Caco-2 (cell line): ENCODE measurements around the gene EPS8L3. TPM values are rescaled to one million over a fixed set of nuclear protein-coding genes. Genes with fewer than 3 reads are reported as not detected.
"Not testable (repeated sequence)": the region's sequence is repeated elsewhere in the genome, so short reads cannot be mapped to it uniquely, and the experiment has no call there.

Source experiments
- BruUV-seq: library from RNA; stranded (reverse); fragments of 400-500 nt; replicated peaks from 2 replicates; lab custom pipeline; 2021; lab: Mats Ljungman, UMichigan
- CTCF ChIA-PET: fragments of 300-600 bp; sonication (Branson Sonifier 250); formaldehyde crosslinking; loops from one replicate; lab custom pipeline; 2022; ENCODE audit warnings: antibody characterized with exemption; lab: Charles Lee
- POLR2A ChIA-PET: fragments of 300-600 bp; sonication (Branson Sonifier 250); formaldehyde crosslinking; loops from one replicate; lab custom pipeline; 2022; ENCODE audit warnings: antibody characterized with exemption; lab: Charles Lee
- DNase-seq, 2 experiments: peaks; one replicate each; pipeline versions ENCODE4 v3.0.0 to v3.0.0-alpha.2; 2020 to 2022
- H3K27me3 ChIP-seq: replicated peaks from 2 replicates; pipeline ENCODE4 v1.6.0; 2011; ENCODE audit warnings: low read length; ENCODE audit not compliant: control insufficient read depth, insufficient read depth
- H3K36me3 ChIP-seq: 2 replicates; pipeline ENCODE4 v1.5.1; 2011; ENCODE audit warnings: low read length; ENCODE audit not compliant: control insufficient read depth, insufficient read depth
- H3K4me1 ChIP-seq: fragments of 250-450 bp; sonication (Bioruptor Pico); 2 replicates; pipeline ENCODE4 v1.5.1; 2020; ENCODE audit warnings: mild to moderate bottlenecking
- H3K4me3 ChIP-seq: 2 replicates; pipeline ENCODE4 v1.5.1; 2011; ENCODE audit warnings: low read depth, mild to moderate bottlenecking, control low read depth, low read length
- H3K9me3 ChIP-seq: fragments of 250-450 bp; sonication (Bioruptor Pico); 2 replicates; pipeline ENCODE4 v1.5.1; 2020; ENCODE audit warnings: mild to moderate bottlenecking, moderate library complexity
- H3K27ac Mint-ChIP-seq: one replicate; pipeline ENCODE4 v1.8.0; 2022; ENCODE audit warnings: mixed read lengths; ENCODE audit not compliant: unreplicated experiment
- H3K27me3 Mint-ChIP-seq: one replicate; pipeline ENCODE4 v1.8.0; 2022; ENCODE audit warnings: mixed read lengths; ENCODE audit not compliant: insufficient read depth, unreplicated experiment
- H3K36me3 Mint-ChIP-seq: one replicate; pipeline ENCODE4 v1.8.0; 2022; ENCODE audit warnings: mild to moderate bottlenecking, mixed read lengths; ENCODE audit not compliant: insufficient read depth, unreplicated experiment
- H3K4me1 Mint-ChIP-seq: one replicate; pipeline ENCODE4 v1.8.0; 2022; ENCODE audit warnings: low read depth, mixed read lengths; ENCODE audit not compliant: unreplicated experiment
- H3K4me3 Mint-ChIP-seq: one replicate; pipeline ENCODE4 v1.8.0; 2022; ENCODE audit warnings: mild to moderate bottlenecking, moderate library complexity, mixed read lengths; ENCODE audit not compliant: unreplicated experiment
- H3K9me3 Mint-ChIP-seq: one replicate; pipeline ENCODE4 v1.8.0; 2022; ENCODE audit warnings: mixed read lengths; ENCODE audit not compliant: unreplicated experiment
- intact Hi-C: fragments of 100-400 bp; cut with micrococcal nuclease; formaldehyde crosslinking; loops from one replicate; pipeline ENCODE4 v1.10.0; 2022; ENCODE audit not compliant: unreplicated experiment
- total RNA-seq: library from RNA; stranded (reverse); gene quantifications from 2 replicates; pipeline ENCODE4 v1.2.3, GENCODE V29; 2022
- TF ChIP-seq, protein P1 (sequence below), 2 experiments: fragments of 200-600 bp in 1 of 2; IDR thresholded peaks; 1 replicate in 1 of 2; 2 replicates in 1 of 2; pipeline versions ENCODE4 v1.5.1 to v1.8.0; 2011 to 2022; ENCODE audit warnings: antibody characterized with exemption in 1 of 2, control low read depth in 1 of 2, inconsistent platforms in 1 of 2, low read depth in 1 of 2, low read length in 1 of 2, mild to moderate bottlenecking in 1 of 2, moderate library complexity in 1 of 2; ENCODE audit not compliant: insufficient read depth in 1 of 2, severe bottlenecking in 1 of 2, unreplicated experiment in 1 of 2

EPS8L3 gene
- total RNA-seq, 1 experiment from 2014 or later = 15.3 TPM

DNA sequence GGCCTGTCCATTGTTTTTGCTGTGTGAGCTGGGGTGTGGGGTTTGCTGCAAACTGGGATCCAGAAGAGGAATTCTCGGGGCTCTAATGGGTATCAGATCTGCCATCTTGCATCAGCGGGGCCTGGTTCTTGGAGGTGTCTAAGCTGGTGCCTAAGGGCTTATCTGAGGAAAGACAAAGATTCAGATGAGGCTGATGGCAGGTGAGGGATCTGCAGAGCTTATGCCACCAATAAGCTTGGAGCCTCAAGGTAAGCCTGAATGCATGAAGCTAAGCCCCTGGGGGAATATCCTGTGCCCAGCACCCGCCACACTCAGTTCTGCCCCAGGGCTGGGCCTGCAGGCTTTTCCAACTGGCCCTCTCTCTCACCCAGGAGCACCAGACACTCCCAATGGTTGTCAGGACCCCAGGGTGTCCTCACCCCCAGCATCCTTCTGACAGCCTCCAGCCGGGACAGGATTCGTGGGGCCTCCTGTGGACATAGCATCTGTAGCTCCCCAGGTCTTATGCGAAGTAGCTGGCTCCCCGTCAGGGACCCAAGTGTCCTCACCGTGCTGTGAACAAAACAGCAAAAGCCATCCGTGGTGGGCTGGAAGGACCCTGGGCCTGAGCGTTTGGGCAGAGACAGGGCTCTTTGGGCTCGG lies 13.4 kb downstream of the EPS8L3 start:
- peaks cover 13% of the 10 kb centered on the region for H3K36me3 Mint-ChIP-seq
- no peaks in the 10 kb centered on the region for H3K4me1 Mint-ChIP-seq
- H3K27me3 Mint-ChIP-seq = no peaks in the 10 kb centered on the region
- H3K27ac Mint-ChIP-seq = no peak overlapping the region
- Histone ChIP-seq H3K9me3 (no peaks in the 10 kb centered on the region), H3K4me3 (no peak overlapping the region), H3K27me3 (no peaks in the 10 kb centered on the region), H3K36me3 (peaks cover 2% of the 10 kb centered on the region; the same call in 1 of the 2 replicates), H3K4me1 (no peaks in the 10 kb centered on the region)
- H3K4me3 Mint-ChIP-seq = no peak overlapping the region
- ChIA-PET POLR2A (no interaction called here), CTCF (interaction anchor here (1.4 kb wide), 1 partner anchor 110 kb away, joined by 3 read pairs; no protein-coding TSS in a partner anchor)
- TF ChIP-seq, protein P1, sequence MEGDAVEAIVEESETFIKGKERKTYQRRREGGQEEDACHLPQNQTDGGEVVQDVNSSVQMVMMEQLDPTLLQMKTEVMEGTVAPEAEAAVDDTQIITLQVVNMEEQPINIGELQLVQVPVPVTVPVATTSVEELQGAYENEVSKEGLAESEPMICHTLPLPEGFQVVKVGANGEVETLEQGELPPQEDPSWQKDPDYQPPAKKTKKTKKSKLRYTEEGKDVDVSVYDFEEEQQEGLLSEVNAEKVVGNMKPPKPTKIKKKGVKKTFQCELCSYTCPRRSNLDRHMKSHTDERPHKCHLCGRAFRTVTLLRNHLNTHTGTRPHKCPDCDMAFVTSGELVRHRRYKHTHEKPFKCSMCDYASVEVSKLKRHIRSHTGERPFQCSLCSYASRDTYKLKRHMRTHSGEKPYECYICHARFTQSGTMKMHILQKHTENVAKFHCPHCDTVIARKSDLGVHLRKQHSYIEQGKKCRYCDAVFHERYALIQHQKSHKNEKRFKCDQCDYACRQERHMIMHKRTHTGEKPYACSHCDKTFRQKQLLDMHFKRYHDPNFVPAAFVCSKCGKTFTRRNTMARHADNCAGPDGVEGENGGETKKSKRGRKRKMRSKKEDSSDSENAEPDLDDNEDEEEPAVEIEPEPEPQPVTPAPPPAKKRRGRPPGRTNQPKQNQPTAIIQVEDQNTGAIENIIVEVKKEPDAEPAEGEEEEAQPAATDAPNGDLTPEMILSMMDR (IDR thresholded peaks at IDR 0.05; ENCODE audit: insufficient read depth in 1 of 2, low read depth in 1 of 2, low read length in 1 of 2, severe bottlenecking in 1 of 2, unreplicated experiment in 1 of 2) = no peak
- BruUV-seq = no TSS peak
- H3K9me3 Mint-ChIP-seq = no peaks in the 10 kb centered on the region
- no peak for DNase-seq
- intact Hi-C loops = no loop called here

- no peaks in the 10 kb centered on the region for H3K4me1 Mint-ChIP-seq
- TF ChIP-seq, protein P1 (IDR thresholded peaks at IDR 0.05; ENCODE audit: insufficient read depth in 1 of 2, low read depth in 1 of 2, low read length in 1 of 2, severe bottlenecking in 1 of 2, unreplicated experiment in 1 of 2) = no peak
- Histone ChIP-seq H3K27me3 (no peaks in the 10 kb centered on the region), H3K9me3 (no peaks in the 10 kb centered on the region), H3K36me3 (peaks cover 2% of the 10 kb centered on the region; the same call in 1 of the 2 replicates), H3K4me1 (no peaks in the 10 kb centered on the region), H3K4me3 (no peak overlapping the region)
- H3K4me3 Mint-ChIP-seq = no peak overlapping the region
- H3K36me3 Mint-ChIP-seq = peaks cover 13% of the 10 kb centered on the region
- H3K27me3 Mint-ChIP-seq = no peaks in the 10 kb centered on the region
- no TSS peak for BruUV-seq
- intact Hi-C loops = no loop called here
- no peak overlapping the region for H3K27ac Mint-ChIP-seq
- H3K9me3 Mint-ChIP-seq = no peaks in the 10 kb centered on the region
- no peak for DNase-seq
- ChIA-PET CTCF (interaction anchor here (1.4 kb wide), 1 partner anchor 109 kb away, joined by 3 read pairs; no protein-coding TSS in a partner anchor), POLR2A (no interaction called here)
These were observed 14.5 kb downstream of the EPS8L3 start for GRCh38 chr1:109749221-109749620.

DNA sequence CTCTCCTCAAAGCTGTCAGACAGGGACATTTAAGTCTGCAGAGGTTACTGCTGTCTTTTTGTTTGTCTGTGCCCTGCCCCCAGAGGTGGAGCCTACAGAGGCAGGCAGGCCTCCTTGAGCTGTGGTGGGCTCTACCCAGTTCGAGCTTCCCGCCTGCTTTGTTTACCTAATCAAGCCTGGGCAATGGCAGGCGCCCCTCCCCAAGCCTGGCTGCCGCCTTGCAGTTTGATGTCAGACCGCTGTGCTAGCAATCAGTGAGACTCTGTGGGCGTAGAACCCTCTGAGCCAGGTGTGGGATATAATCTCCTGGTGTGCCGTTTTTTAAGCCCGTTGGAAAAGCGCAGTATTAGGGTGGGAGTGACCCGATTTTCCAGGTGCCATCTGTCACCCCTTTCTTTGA lies 15.4 kb downstream of the EPS8L3 start:
- intact Hi-C loops, H3K27ac Mint-ChIP-seq, H3K9me3 Mint-ChIP-seq, POLR2A ChIA-PET, H3K27me3 ChIP-seq, H3K27me3 Mint-ChIP-seq, H3K4me3 Mint-ChIP-seq, H3K4me3 ChIP-seq, DNase-seq, H3K4me1 ChIP-seq, H3K9me3 ChIP-seq, H3K4me1 Mint-ChIP-seq, CTCF ChIA-PET, H3K36me3 ChIP-seq, BruUV-seq: not testable (repeated sequence)
- peaks cover 13% of the 10 kb centered on the region for H3K36me3 Mint-ChIP-seq
